K562 (cell line): ENCODE measurements around the gene SMPDL3B. TPM values are rescaled to one million over a fixed set of nuclear protein-coding genes. Genes with fewer than 3 reads are reported as not detected.

ENCODE experiments used
- ATAC-seq: fragments of 200-7000 bp; cut with Tn5 transposase; 3 replicates; pipeline ENCODE4 v1.9.1; 2020; ENCODE audit warnings: moderate library complexity
- BruUV-seq: library from RNA; stranded (reverse); fragments of 400-500 nt; replicated peaks from 2 replicates; lab custom pipeline; 2021; lab: Mats Ljungman, UMichigan
- CTCF ChIA-PET: fragments of 300-600 bp; formaldehyde crosslinking; extraction: SDS; loops from one replicate; lab custom pipeline; 2021; ENCODE audit warnings: low intra/inter-chr PET ratio; lab: Yijun Ruan, JAX
- POLR2A ChIA-PET: fragments of 300-600, 350-650 bp; sonication (Branson Sonifier 250); formaldehyde crosslinking; extraction: SDS; loops from one replicate; lab custom pipeline; 2021; ENCODE audit warnings: antibody characterized with exemption, inconsistent platforms; lab: Yijun Ruan, JAX
- DNase-seq, 4 experiments: peaks; one replicate each; pipeline versions ENCODE4 v3.0.0 to v3.0.0-alpha.2; 2011 to 2018; ENCODE audit warnings: low spot score in 3 of 4, mixed read lengths in 3 of 4; ENCODE audit errors: extremely low read depth in 1 of 4
- FAIRE-seq: peaks from 2 replicates; lab custom pipeline; 2011; peaks lifted over from hg19 to GRCh38; lab: Jason Lieb, UNC
- H2AFZ ChIP-seq: 2 replicates; pipeline ENCODE4 v1.6.0; 2011; ENCODE audit warnings: low read depth, low read length, control low read depth, inconsistent platforms
- H3K27ac ChIP-seq: fragments of 200-600 bp; 3 replicates; pipeline ENCODE4 v1.8.0; 2011; ENCODE audit warnings: low read depth, mild to moderate bottlenecking, control low read depth, inconsistent platforms, low read length, moderate library complexity, mixed read lengths; ENCODE audit errors: extremely low read depth
- H3K27me3 ChIP-seq, 2 experiments: fragments of 300-600 bp in 1 of 2; 2 replicates in 1 of 2; 3 replicates in 1 of 2; pipeline versions ENCODE4 v1.6.0 to v1.8.0; 2011; ENCODE audit warnings: inconsistent platforms in 2 of 2, low read length in 2 of 2, mild to moderate bottlenecking in 1 of 2, mixed read lengths in 1 of 2, moderate library complexity in 1 of 2; ENCODE audit not compliant: control insufficient read depth in 2 of 2, insufficient read depth in 2 of 2
- H3K36me3 ChIP-seq: fragments of 300-600 bp; 3 replicates; pipeline ENCODE4 v1.8.0; 2011; ENCODE audit warnings: mild to moderate bottlenecking, low read length, inconsistent platforms; ENCODE audit not compliant: control insufficient read depth, insufficient read depth
- H3K4me1 ChIP-seq, 2 experiments: fragments of 200-600 bp in 1 of 2; replicated peaks in 1 of 2; 2 replicates in 1 of 2; 3 replicates in 1 of 2; pipeline versions ENCODE4 v1.5.1 to v1.8.0; 2011; ENCODE audit warnings: inconsistent platforms in 2 of 2, low read length in 2 of 2, mild to moderate bottlenecking in 1 of 2, mixed read lengths in 1 of 2, moderate library complexity in 1 of 2; ENCODE audit not compliant: control insufficient read depth in 2 of 2, insufficient read depth in 2 of 2
- H3K4me2 ChIP-seq: 2 replicates; pipeline ENCODE4 v1.6.1; 2011; ENCODE audit warnings: low read length, control low read depth, inconsistent platforms, mixed read lengths; ENCODE audit not compliant: insufficient read depth
- H3K4me3 ChIP-seq: fragments of 200-600 bp; sonication (generic), shearing (Covaris generic); 2 replicates; pipeline ENCODE4 v1.5.1; 2016; ENCODE audit warnings: control low read depth, inconsistent platforms
- H3K79me2 ChIP-seq: fragments of 200-600 bp; 3 replicates; pipeline ENCODE4 v1.8.0; 2011; ENCODE audit warnings: low read length, inconsistent platforms; ENCODE audit not compliant: control insufficient read depth, insufficient read depth
- H3K9ac ChIP-seq, 2 experiments: 2 replicates each; pipeline versions ENCODE4 v1.6.0 to v1.6.1; 2011; ENCODE audit warnings: low read depth in 2 of 2, low read length in 2 of 2, control low read depth in 1 of 2, inconsistent platforms in 1 of 2, mild to moderate bottlenecking in 1 of 2, mixed read lengths in 1 of 2; ENCODE audit not compliant: insufficient read depth in 1 of 2
- H3K9me1 ChIP-seq: one replicate; pipeline ENCODE4 v1.6.0; 2011; ENCODE audit warnings: inconsistent platforms, mild to moderate bottlenecking, low read length, moderate library complexity; ENCODE audit not compliant: control insufficient read depth, insufficient read depth
- H3K9me3 ChIP-seq: replicated peaks from 2 replicates; pipeline ENCODE4 v1.5.1; 2011; ENCODE audit warnings: low read depth, low read length, inconsistent platforms; ENCODE audit not compliant: control insufficient read depth, insufficient read depth
- H4K20me1 ChIP-seq: replicated peaks from 2 replicates; pipeline ENCODE4 v1.6.1; 2011; ENCODE audit warnings: low read length, inconsistent platforms, mixed read lengths; ENCODE audit not compliant: control insufficient read depth, insufficient read depth
- BCLAF1 ChIP-seq, 2 experiments: fragments of 450-650 bp in 1 of 2; IDR thresholded peaks; 2 replicates each; pipeline ENCODE4 v1.6.1; 2011 to 2017; ENCODE audit warnings: low read depth in 2 of 2, antibody characterized with exemption in 1 of 2, borderline replicate concordance in 1 of 2, low read length in 1 of 2, mild to moderate bottlenecking in 1 of 2, mixed read lengths in 1 of 2; ENCODE audit not compliant: control insufficient read depth in 1 of 2
- JUN ChIP-seq, 2 experiments: sonication (generic) in 1 of 2; formaldehyde crosslinking in 1 of 2; IDR thresholded peaks; 2 replicates each; pipeline versions ENCODE4 v1.6.1 to v1.8.0; 2012 to 2022; ENCODE audit warnings: borderline replicate concordance in 2 of 2, mild to moderate bottlenecking in 2 of 2, improper control_type of control experiment in 1 of 2, low read depth in 1 of 2, low read length in 1 of 2, missing genetic modification reagents in 1 of 2
- JUNB ChIP-seq: fragments of 450-650 bp; formaldehyde crosslinking; conservative IDR thresholded peaks from 2 replicates; pipeline ENCODE4 v1.4.0; 2020; ENCODE audit warnings: mild to moderate bottlenecking
- MAFG ChIP-seq: fragments of 450-650 bp; conservative IDR thresholded peaks from 2 replicates; pipeline ENCODE4 v1.6.1; 2016; ENCODE audit warnings: missing genetic modification characterization, missing compliant biosample characterization
- MXI1 ChIP-seq: IDR thresholded peaks from 2 replicates; pipeline ENCODE4 v1.6.1; 2011; ENCODE audit warnings: low read depth, mild to moderate bottlenecking, improper control_type of control experiment, low read length
- NR2C1 ChIP-seq, 2 experiments: fragments of 450-650 bp; IDR thresholded peaks; 2 replicates each; pipeline ENCODE4 v1.6.1; 2017; ENCODE audit warnings: mild to moderate bottlenecking in 2 of 2, antibody characterized with exemption in 1 of 2, inconsistent platforms in 1 of 2, missing compliant biosample characterization in 1 of 2, missing genetic modification characterization in 1 of 2
- ZC3H4 ChIP-seq: sonication (generic); formaldehyde crosslinking; IDR thresholded peaks from 2 replicates; pipeline ENCODE4 v1.9.0; 2021; ENCODE audit warnings: missing genetic modification reagents, borderline replicate concordance
- ZFX ChIP-seq: sonication (generic); formaldehyde crosslinking; IDR thresholded peaks from 2 replicates; pipeline ENCODE4 v1.8.0; 2022; ENCODE audit warnings: mild to moderate bottlenecking, missing genetic modification reagents, moderate library complexity
- ZNF561 ChIP-seq: fragments of 450-650 bp; formaldehyde crosslinking; conservative IDR thresholded peaks from 2 replicates; pipeline ENCODE4 v1.4.0; 2020; ENCODE audit warnings: mild to moderate bottlenecking, moderate library complexity
- ZNF707 ChIP-seq: fragments of 250-450 bp; sonication (Bioruptor Pico); conservative IDR thresholded peaks from 2 replicates; pipeline ENCODE4 v1.8.0; 2022; ENCODE audit warnings: inconsistent platforms, mild to moderate bottlenecking, moderate library complexity
- WGBS: fragments of 100-300 bp; shearing (Covaris generic); methylation state at CpG from one replicate; pipeline ENCODE4 v1.1.6; 2016; ENCODE audit warnings: low coverage, mixed read lengths; ENCODE audit not compliant: insufficient coverage; ENCODE audit errors: missing lambda C conversion rate; 5-methylcytosine and 5-hydroxymethylcytosine counted together
- in situ Hi-C: fragments of 300-500 bp; cut with MboI; formaldehyde crosslinking; loops from 4 replicates; pipeline ENCODE4 v1.15.0; 2018; ENCODE audit warnings: inconsistent platforms, mixed read lengths
- intact Hi-C: fragments of 100-400 bp; cut with micrococcal nuclease; formaldehyde crosslinking; loops from 2 replicates; pipeline ENCODE4 v1.14.2; 2022
- polyA plus RNA-seq, 8 experiments: library from polyadenylated mRNA; depleted of rRNA in 4 of 8; stranded (reverse) in 5 of 8; unstranded in 3 of 8; fragments of >200 nt; fragmentation: Nextera tagmentation in 2 of 8; fragmentation: Illumina TruSeq in 1 of 8; extraction: Ambion mirVana in 2 of 8; extraction: Trizol in 1 of 8; gene quantifications; 2 replicates each; pipeline versions ENCODE4 v1.2.1 to v1.2.3, GENCODE V29; 2011 to 2014; ENCODE audit warnings: inconsistent platforms in 1 of 8, missing spikeins in 1 of 8
- total RNA-seq, 7 experiments: library from RNA; depleted of rRNA in 6 of 7; stranded (reverse); fragments of >200 nt in 6 of 7; fragmentation: Illumina TruSeq in 2 of 7; extraction: Trizol in 2 of 7; gene quantifications; 2 replicates each; pipeline versions ENCODE4 v1.2.1 to v1.2.3, GENCODE V29; 2011 to 2021; ENCODE audit warnings: low replicate concordance in 1 of 7
- TF ChIP-seq, protein P1 (sequence below): sonication (generic); formaldehyde crosslinking; IDR thresholded peaks from 2 replicates; pipeline ENCODE4 v1.8.0; 2023; ENCODE audit warnings: mild to moderate bottlenecking, missing genetic modification reagents
- TF ChIP-seq, protein P2 (sequence below), 2 experiments: fragments of 450-650 bp in 1 of 2; sonication (generic) in 1 of 2; formaldehyde crosslinking in 1 of 2; IDR thresholded peaks in 1 of 2; conservative IDR thresholded peaks in 1 of 2; 2 replicates each; pipeline versions ENCODE4 v1.6.1 to v1.8.1; 2016 to 2023; ENCODE audit warnings: mild to moderate bottlenecking in 2 of 2, moderate library complexity in 2 of 2, inconsistent platforms in 1 of 2, missing genetic modification reagents in 1 of 2

SMPDL3B gene
- total and polyA plus RNA-seq, 9 of the 15 experiments (the other 6 are each of a cell fraction or from before 2014, with no cell fraction given) = 0.07 to 1.2 (median 0.73) TPM

DNA sequence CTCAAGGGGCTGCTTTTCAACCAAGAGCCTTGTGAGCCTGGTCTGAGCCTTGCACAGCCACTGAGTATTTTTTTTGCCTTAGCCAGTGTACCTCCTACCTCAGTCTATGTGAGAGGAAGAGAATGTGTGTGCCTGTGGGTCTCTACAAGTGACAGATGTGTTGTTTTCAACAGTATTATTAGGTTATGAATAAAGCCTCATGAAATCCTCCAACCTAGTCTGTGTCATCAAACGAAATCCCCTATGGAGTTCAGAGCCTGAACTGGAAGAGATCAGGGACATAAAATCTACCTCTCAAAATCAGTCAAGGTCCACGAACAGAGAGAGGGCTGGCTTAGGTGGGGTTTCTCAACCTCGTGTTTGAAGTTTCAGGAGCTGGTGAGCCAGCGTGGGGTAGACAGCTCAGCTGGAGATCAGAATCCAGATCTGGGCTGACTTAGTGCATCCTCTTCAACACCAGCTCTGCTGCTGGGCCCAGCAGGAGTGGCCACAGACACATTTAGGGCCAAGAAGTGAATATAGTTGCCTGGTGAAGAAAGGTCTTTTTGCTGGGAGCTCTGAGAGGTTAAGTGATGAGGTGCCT lies 33.2 kb downstream of the SMPDL3B start (continued):
- TF ChIP-seq, protein P1, sequence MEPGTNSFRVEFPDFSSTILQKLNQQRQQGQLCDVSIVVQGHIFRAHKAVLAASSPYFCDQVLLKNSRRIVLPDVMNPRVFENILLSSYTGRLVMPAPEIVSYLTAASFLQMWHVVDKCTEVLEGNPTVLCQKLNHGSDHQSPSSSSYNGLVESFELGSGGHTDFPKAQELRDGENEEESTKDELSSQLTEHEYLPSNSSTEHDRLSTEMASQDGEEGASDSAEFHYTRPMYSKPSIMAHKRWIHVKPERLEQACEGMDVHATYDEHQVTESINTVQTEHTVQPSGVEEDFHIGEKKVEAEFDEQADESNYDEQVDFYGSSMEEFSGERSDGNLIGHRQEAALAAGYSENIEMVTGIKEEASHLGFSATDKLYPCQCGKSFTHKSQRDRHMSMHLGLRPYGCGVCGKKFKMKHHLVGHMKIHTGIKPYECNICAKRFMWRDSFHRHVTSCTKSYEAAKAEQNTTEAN (CRISPR knock-in tag) = no peak

- Histone ChIP-seq H3K9ac (no peak overlapping the region), H3K4me2 (no peak overlapping the region), H3K4me1 (peaks cover 0 to 5% of the 10 kb centered on the region in 2 experiments; a peak in 1 of 5 replicates), H3K4me3 (no peak overlapping the region), H3K79me2 (no peaks in the 10 kb centered on the region), H3K27me3 (no peaks in the 10 kb centered on the region), H3K27ac (no peak overlapping the region), H3K9me3 (no peaks in the 10 kb centered on the region), H3K36me3 (peaks cover 44% of the 10 kb centered on the region), H4K20me1 (no peaks in the 10 kb centered on the region), H2AFZ (no peak overlapping the region), H3K9me1 (no peaks in the 10 kb centered on the region)
- WGBS = 33% methylated on average over 3 of the region's 3 CpGs
- DNase-seq (no peak), FAIRE-seq (no peak), ATAC-seq (no peak)
- CTCF ChIA-PET = no interaction called here
- no TSS peak for BruUV-seq
- in situ Hi-C loops (loop anchor here (5.0 kb wide), 1 partner anchor 106 kb away; no protein-coding TSS in a partner anchor), intact Hi-C loops (no loop called here)
- POLR2A ChIA-PET = interaction anchor here (0.5 to 1.6 kb wide), 5 partner anchors 10 to 489 kb away, joined by 3 read pairs; no protein-coding TSS in a partner anchor
- TF ChIP-seq ZNF561 = no peak
- TF ChIP-seq, protein P2, sequence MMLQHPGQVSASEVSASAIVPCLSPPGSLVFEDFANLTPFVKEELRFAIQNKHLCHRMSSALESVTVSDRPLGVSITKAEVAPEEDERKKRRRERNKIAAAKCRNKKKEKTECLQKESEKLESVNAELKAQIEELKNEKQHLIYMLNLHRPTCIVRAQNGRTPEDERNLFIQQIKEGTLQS (IDR thresholded peaks at IDR 0.05) = peak; percentile 46
- TF ChIP-seq, protein P2 (CRISPR knock-in tag; conservative IDR thresholded peaks at IDR 0.05) = no peak
- TF ChIP-seq JUNB (CRISPR knock-in tag) = no peak
- TF ChIP-seq NR2C1 (IDR thresholded peaks at IDR 0.05) = no peak
- no peak for TF ChIP-seq NR2C1 (tag; IDR thresholded peaks at IDR 0.05)
- no peak for TF ChIP-seq ZFX (CRISPR knock-in tag)
- TF ChIP-seq MAFG = no peak
- TF ChIP-seq ZC3H4 (CRISPR knock-in tag) = no peak
- TF ChIP-seq JUN (IDR thresholded peaks at IDR 0.05; ENCODE audit: borderline replicate concordance, low read depth, low read length) = no peak
- TF ChIP-seq JUN (CRISPR knock-in tag; IDR thresholded peaks at IDR 0.05; ENCODE audit: borderline replicate concordance) = no peak
- no peak for TF ChIP-seq MXI1
- TF ChIP-seq BCLAF1 (IDR thresholded peaks at IDR 0.05; ENCODE audit: borderline replicate concordance in 1 of 2, control insufficient read depth in 1 of 2, low read depth in 2 of 2, low read length in 1 of 2) = no peak
- TF ChIP-seq ZNF707 (CRISPR knock-in tag) = no peak
Measured at GRCh38 chr1:27968692-27969091, 33.9 kb downstream of the SMPDL3B start.
